Measurements from ENCODE around the gene RPTOR.

Gene RPTOR

DNA sequence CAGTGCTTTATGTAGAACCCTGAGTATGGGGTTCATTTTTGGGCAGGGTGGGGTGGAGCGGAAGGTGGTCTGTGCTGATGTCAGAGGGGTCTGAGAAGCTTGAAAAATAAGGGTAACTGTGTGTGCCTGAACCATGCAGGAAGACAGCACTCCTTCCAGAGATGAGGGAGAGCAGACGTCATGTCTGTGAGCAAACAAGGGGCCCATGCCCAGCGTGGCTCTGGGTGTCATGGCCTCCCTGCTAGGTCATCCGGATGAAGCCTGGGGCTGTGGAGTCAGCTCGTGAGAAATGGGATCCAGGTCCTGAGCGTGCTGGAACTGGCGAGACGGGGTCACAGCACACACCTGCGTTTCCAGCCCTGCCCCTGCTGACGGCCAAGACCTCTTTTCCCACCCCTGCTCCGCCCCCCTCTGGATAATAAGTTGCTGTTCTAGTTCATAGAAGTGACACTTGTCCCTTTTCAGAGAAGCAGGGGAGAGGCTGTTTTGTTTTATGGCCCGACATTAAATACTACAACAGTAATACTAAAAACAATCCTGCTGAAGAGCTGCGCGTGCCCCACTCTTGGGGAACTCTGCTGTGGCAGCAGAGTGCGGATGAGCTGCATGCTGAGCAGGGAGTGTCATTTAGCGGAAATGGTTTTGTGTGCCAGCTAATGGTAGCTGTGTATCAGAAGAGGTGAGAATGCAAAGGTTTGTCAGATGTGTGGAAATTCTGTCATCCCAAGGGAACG is 92.6 kb downstream of the RPTOR start:
- TF ChIP-seq, protein P1, sequence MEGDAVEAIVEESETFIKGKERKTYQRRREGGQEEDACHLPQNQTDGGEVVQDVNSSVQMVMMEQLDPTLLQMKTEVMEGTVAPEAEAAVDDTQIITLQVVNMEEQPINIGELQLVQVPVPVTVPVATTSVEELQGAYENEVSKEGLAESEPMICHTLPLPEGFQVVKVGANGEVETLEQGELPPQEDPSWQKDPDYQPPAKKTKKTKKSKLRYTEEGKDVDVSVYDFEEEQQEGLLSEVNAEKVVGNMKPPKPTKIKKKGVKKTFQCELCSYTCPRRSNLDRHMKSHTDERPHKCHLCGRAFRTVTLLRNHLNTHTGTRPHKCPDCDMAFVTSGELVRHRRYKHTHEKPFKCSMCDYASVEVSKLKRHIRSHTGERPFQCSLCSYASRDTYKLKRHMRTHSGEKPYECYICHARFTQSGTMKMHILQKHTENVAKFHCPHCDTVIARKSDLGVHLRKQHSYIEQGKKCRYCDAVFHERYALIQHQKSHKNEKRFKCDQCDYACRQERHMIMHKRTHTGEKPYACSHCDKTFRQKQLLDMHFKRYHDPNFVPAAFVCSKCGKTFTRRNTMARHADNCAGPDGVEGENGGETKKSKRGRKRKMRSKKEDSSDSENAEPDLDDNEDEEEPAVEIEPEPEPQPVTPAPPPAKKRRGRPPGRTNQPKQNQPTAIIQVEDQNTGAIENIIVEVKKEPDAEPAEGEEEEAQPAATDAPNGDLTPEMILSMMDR (IDR thresholded peaks at IDR 0.05; ENCODE audit: low read depth, low read length), result no peak
- no peak overlapping the region for H3K4me3 ChIP-seq (ENCODE audit: low read depth, low read length)

DNA sequence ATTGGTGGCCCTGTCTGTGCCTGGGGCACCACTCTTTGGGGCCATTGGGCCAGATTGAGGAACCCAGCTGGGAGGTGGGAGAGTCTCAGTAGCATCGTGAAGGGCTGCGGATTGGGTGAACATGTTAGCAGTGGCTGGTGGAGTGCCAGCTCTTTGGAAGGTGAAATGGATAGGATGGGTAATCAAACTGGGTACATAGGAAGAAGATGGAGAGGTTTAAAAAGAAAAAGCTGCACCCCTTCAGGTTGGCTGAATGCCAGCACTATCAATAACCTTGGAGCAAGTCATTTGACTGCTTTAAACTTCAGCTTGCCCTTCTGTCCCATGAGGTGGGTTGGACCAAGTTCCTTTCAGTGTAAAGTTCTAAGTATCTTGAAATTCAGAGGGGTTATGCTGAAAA is 95.0 kb downstream of the RPTOR start:
- no peak overlapping the region for H3K4me3 ChIP-seq (ENCODE audit: low read depth, low read length)
- TF ChIP-seq, protein P1 (IDR thresholded peaks at IDR 0.05; ENCODE audit: low read depth, low read length), result no peak

DNA sequence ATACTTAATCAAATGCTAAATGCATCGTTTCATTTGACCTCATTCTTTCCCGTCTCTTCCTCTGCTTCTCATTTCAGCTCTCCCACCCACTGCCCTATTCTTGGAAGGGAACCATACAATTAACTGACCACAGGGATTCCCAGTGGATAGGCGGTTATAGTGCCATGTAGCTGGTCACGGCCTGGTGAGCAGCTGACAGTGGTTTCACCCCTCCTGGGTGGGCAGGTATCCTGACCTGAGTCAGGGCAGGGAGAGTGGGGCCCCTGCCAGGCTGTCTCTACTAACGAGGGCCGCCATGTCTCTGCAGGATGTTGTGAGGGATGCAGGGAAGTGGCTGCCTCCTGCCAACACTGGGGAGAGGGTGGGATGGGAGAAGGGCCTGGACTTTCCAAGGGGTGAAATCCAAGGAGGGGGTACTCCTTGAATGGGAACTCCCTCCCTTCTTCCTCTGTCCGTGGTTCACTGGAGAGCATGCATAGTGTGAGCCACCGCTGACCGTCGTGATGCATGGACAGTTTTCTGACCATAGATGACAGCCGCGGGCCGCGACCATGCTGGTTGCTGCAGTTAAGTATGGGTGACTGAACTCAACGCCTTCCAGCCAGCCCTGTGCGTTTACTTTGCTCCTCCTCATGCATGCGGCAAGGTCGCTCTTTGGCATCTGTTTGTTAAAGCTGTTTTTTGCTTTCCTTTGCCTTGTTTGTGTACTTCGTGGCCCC is 95.9 kb downstream of the RPTOR start:
- TF ChIP-seq, protein P1 (IDR thresholded peaks at IDR 0.05; ENCODE audit: low read depth, low read length), result no peak

DNA sequence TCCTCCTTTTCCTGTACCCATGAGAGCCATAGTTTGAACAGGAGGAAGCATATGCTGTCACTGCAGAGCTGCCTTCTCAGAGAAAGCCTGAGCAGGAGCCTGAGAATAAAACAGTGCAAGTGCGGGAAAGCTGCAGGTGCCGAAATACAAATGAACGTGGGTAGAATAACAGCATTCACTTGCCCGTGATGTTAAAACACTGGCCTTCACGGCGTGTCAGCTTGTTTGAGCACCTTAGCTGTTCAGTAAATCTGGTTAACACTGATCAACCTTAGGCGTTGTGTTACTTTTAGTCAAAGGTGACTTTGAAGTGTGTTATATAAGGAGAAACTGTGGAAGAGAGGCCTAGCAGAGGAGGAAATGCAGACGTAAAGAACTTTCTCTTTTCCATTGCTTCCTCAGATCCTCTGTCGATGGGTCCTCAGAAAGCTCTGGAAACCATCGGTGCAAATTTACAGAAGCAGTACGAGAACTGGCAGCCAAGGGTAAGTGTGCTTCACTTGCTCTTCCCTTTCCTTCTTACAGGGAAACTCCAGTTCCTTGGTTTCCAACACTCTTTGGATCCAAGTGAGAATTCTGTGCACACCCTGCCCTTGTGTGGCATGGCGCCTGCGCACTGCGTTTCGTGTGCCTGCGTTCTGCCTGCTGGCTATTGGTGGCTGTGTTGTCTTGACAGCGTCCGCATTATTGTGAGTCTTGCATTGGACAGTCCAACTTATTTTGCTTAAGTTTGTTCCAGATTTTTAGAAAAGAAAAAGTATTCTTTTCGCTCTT is 98.9 kb downstream of the RPTOR start:
- TF ChIP-seq, protein P1 (IDR thresholded peaks at IDR 0.05; ENCODE audit: low read depth, low read length), result no peak
- H3K4me3 ChIP-seq (ENCODE audit: low read depth, low read length), result no peak overlapping the region

More for the DNA sequence above, 95.9 kb downstream of the RPTOR start:
- no peak overlapping the region for H3K4me3 ChIP-seq (ENCODE audit: low read depth, low read length)

DNA sequence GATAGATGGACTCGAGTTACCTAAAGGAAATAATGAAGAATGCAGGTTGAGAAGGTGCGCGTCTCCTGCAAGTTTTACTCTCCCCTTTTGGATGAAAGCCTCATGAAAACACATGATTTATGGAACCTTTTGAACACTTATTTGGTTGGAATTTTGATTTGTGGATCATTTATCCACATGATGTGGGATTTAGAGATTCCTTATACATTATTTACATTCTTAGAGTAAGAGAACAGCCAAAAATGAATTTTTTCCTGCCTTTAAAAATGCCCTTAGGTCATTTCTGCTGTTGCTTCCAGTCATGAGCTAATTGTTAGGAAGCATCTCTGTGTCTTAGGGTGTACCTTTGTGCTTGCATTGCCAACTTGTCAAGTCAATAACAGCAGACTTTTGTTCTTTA is 99.9 kb downstream of the RPTOR start:
- TF ChIP-seq, protein P1 (IDR thresholded peaks at IDR 0.05; ENCODE audit: low read depth, low read length), result no peak
- no peak overlapping the region for H3K4me3 ChIP-seq (ENCODE audit: low read depth, low read length)

DNA sequence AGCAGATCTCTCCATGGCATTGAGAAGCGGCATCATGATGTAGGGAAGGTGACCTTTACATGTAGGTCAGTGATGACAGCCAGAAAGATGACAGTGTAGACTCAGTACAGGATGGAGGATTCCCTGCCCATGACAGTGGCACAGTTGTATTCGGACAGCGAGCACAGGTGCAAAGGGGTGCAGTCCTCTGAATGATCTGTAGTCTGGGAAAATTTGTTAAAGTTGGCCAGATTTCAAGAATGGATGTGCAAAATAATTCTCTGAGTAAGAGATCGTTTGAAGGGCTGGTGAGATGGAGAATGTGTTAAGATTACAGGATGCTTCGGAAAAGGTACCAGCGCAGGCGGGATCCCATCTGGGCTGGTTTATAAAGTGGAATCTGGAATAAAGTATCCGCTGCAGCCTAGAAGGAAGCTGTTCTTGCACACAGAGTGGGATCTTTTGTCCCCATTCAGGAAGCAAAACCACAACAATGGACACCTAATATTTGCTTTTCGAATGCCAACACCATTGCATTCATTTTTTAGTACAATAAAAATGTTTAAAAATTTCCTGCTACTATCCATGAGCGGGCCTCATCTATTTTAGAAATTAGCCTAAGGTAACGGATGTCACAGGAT is 101.2 kb downstream of the RPTOR start:
- no peak overlapping the region for H3K4me3 ChIP-seq (ENCODE audit: low read depth, low read length)
- TF ChIP-seq, protein P1 (IDR thresholded peaks at IDR 0.05; ENCODE audit: low read depth, low read length), result no peak
